Sigmoid colon (tissue), 4 donors: ENCODE data around the gene ANXA5.

ENCODE experiments used
- CTCF ChIP-seq, 4 experiments: fragments of 450-650 bp in 3 of 4; fragments of 200-600 bp in 1 of 4; IDR thresholded peaks; one replicate each; pipeline ENCODE4 v1.5.1; 2016 to 2019; ENCODE audit warnings: antibody characterized with exemption in 4 of 4, mild to moderate bottlenecking in 3 of 4, moderate library complexity in 2 of 4
- EP300 ChIP-seq, 4 donors: sonication (generic); formaldehyde crosslinking; IDR thresholded peaks; one replicate each; pipeline ENCODE4 v1.6.1; 2017; ENCODE audit warnings: antibody characterized with exemption in 4 of 4
- POLR2A ChIP-seq, 2 donors: fragments of 450-650 bp; IDR thresholded peaks; one replicate each; pipeline ENCODE4 v1.6.1; 2016; ENCODE audit warnings: antibody characterized with exemption in 2 of 2, mild to moderate bottlenecking in 2 of 2, moderate library complexity in 2 of 2
- POLR2AphosphoS5 ChIP-seq, 4 donors: sonication (generic); formaldehyde crosslinking; IDR thresholded peaks; one replicate each; pipeline ENCODE4 v1.6.1; 2017; ENCODE audit warnings: antibody characterized with exemption in 4 of 4

GRCh38 chr4:121721700-121722099 lies 24.9 kb upstream of the ANXA5 start:
- no peak for TF ChIP-seq CTCF (IDR thresholded peaks at IDR 0.05)
- no peak for TF ChIP-seq POLR2AphosphoS5 (IDR thresholded peaks at IDR 0.05)
- TF ChIP-seq POLR2A (IDR thresholded peaks at IDR 0.05): no peak
- TF ChIP-seq EP300 (IDR thresholded peaks at IDR 0.05): no peak
